ENCODE measurements around the gene SNAP47.
"Not testable (repeated sequence)": the region's sequence is repeated elsewhere in the genome, so short reads cannot be mapped to it uniquely, and the experiment has no call there.

The SNAP47 gene
- long read RNA-seq, transcript SNAP47-202 (5 exons, 2,362 nt): major isoform, 153 of 184 reads
- long read RNA-seq, partial matches to known transcripts: 18 of 184 reads
- long read RNA-seq, other reads (novel, unspliced or antisense): 11 of 184 reads

- Histone ChIP-seq H3K27ac (replicated peaks) (peak within 1 kb of the TSS; percentile 82), H3K27me3 (ENCODE audit: insufficient read depth, poor library complexity, severe bottlenecking) (no peaks in the 10 kb centered on the region), H3K4me3 (replicated peaks; ENCODE audit: insufficient read depth, low read length) (peak within 1 kb of the TSS; percentile 78)
- DNase-seq (ENCODE audit: low read depth in 1 of 2, low spot score in 1 of 2): peak; percentile 87 to 91
- TF ChIP-seq REST (IDR thresholded peaks at IDR 0.05; ENCODE audit: insufficient replicate concordance, low read depth) (no peak), CTCF (IDR thresholded peaks at IDR 0.05; ENCODE audit: insufficient read depth, low read length) (no peak), SPI1 (IDR thresholded peaks at IDR 0.05; ENCODE audit: borderline replicate concordance, low read depth) (peak; percentile 4; the same call in 1 of the 2 replicates), POLR2AphosphoS5 (IDR thresholded peaks at IDR 0.05; ENCODE audit: low read depth) (peak; percentile 90), GABPA (IDR thresholded peaks at IDR 0.05; ENCODE audit: low read depth) (peak; percentile 98)
These were observed at the start of gene SNAP47, which contains the start of gene JMJD4 for GRCh38 chr1:227734856-227735538. Gene SNAP47 (plus strand): TSS chr1:227735435. CDS start chr1:227747737, 12,302 bp downstream. Gene JMJD4 (minus strand): TSS chr1:227735302. CDS start chr1:227735273, 29 bp downstream.

GRCh38 chr1:227685807-227686206 is 49.4 kb upstream of the SNAP47 start:
- no peak overlapping the region for H3K27ac ChIP-seq (replicated peaks)
- no peaks in the 10 kb centered on the region for H3K27me3 ChIP-seq (ENCODE audit: insufficient read depth, poor library complexity, severe bottlenecking)
- no peak overlapping the region for H3K4me3 ChIP-seq (replicated peaks; ENCODE audit: insufficient read depth, low read length)
- TF ChIP-seq REST (IDR thresholded peaks at IDR 0.05; ENCODE audit: insufficient replicate concordance, low read depth) (no peak), SPI1 (IDR thresholded peaks at IDR 0.05; ENCODE audit: borderline replicate concordance, low read depth) (no peak), CTCF (IDR thresholded peaks at IDR 0.05; ENCODE audit: insufficient read depth, low read length) (no peak), GABPA (IDR thresholded peaks at IDR 0.05; ENCODE audit: low read depth) (no peak), POLR2AphosphoS5 (IDR thresholded peaks at IDR 0.05; ENCODE audit: low read depth) (no peak)
- no peak for DNase-seq (ENCODE audit: low read depth in 1 of 2, low spot score in 1 of 2)

GRCh38 chr1:227697321-227697864 is 37.8 kb upstream of the SNAP47 start:
- TF ChIP-seq SPI1 (IDR thresholded peaks at IDR 0.05; ENCODE audit: borderline replicate concordance, low read depth) (no peak), GABPA (IDR thresholded peaks at IDR 0.05; ENCODE audit: low read depth) (no peak), CTCF (IDR thresholded peaks at IDR 0.05; ENCODE audit: insufficient read depth, low read length) (no peak), POLR2AphosphoS5 (IDR thresholded peaks at IDR 0.05; ENCODE audit: low read depth) (no peak), REST (IDR thresholded peaks at IDR 0.05; ENCODE audit: insufficient replicate concordance, low read depth) (no peak)
- Histone ChIP-seq H3K27ac (replicated peaks) (no peak overlapping the region), H3K4me3 (replicated peaks; ENCODE audit: insufficient read depth, low read length) (no peak overlapping the region), H3K27me3 (ENCODE audit: insufficient read depth, poor library complexity, severe bottlenecking) (no peaks in the 10 kb centered on the region)
- no peak for DNase-seq (ENCODE audit: low read depth in 1 of 2, low spot score in 1 of 2)

GRCh38 chr1:227701631-227702030 is 33.6 kb upstream of the SNAP47 start:
- not testable (repeated sequence) for DNase-seq (ENCODE audit: low read depth in 1 of 2, low spot score in 1 of 2); H3K27ac ChIP-seq (replicated peaks); H3K27me3 ChIP-seq (ENCODE audit: insufficient read depth, poor library complexity, severe bottlenecking); H3K4me3 ChIP-seq (replicated peaks; ENCODE audit: insufficient read depth, low read length)

All from HL-60 (cell line).